H1 (cell line): ENCODE results near the gene LDLRAD4. TPM values are rescaled to one million over a fixed set of nuclear protein-coding genes. Genes with fewer than 3 reads are reported as not detected.

Source experiments
- CTCF ChIA-PET: fragments of 300-600 bp; sonication (Branson Sonifier 250); formaldehyde crosslinking; loops from one replicate; lab custom pipeline; 2021; ENCODE audit not compliant: partially characterized antibody; lab: Charles Lee
- POLR2A ChIA-PET: fragments of 300-600 bp; sonication (Branson Sonifier 250); formaldehyde crosslinking; loops from one replicate; lab custom pipeline; 2021; ENCODE audit warnings: inconsistent platforms; ENCODE audit not compliant: partially characterized antibody; lab: Charles Lee
- DNase-seq, 2 experiments: peaks; one replicate each; pipeline versions ENCODE4 v3.0.0 to v3.0.0-alpha.2; 2010 to 2022; ENCODE audit warnings: low spot score in 2 of 2, low read depth in 1 of 2, mixed read lengths in 1 of 2
- FAIRE-seq: peaks from 2 replicates; lab custom pipeline; 2011; peaks lifted over from hg19 to GRCh38; lab: Jason Lieb, UNC
- H2AFZ ChIP-seq: 2 replicates; pipeline ENCODE4 v1.8.1; 2012; ENCODE audit warnings: low read length, inconsistent platforms
- H2AK5ac ChIP-seq: 2 replicates; pipeline ENCODE4 v1.6.1; 2013; ENCODE audit warnings: low read depth, low read length
- H2BK120ac ChIP-seq: replicated peaks from 2 replicates; pipeline ENCODE3; 2013; ENCODE audit warnings: low read depth, low read length, inconsistent platforms
- H2BK12ac ChIP-seq: 2 replicates; pipeline ENCODE4 v1.6.1; 2013; ENCODE audit warnings: low read depth, low read length
- H2BK15ac ChIP-seq: 2 replicates; pipeline ENCODE4 v1.6.1; 2013; ENCODE audit warnings: low read length
- H2BK20ac ChIP-seq: 2 replicates; pipeline ENCODE4 v1.6.1; 2013; ENCODE audit warnings: low read length
- H2BK5ac ChIP-seq: 2 replicates; pipeline ENCODE4 v1.6.1; 2013; ENCODE audit warnings: low read depth, low read length
- H3K14ac ChIP-seq: 2 replicates; pipeline ENCODE4 v1.6.1; 2013; ENCODE audit warnings: inconsistent platforms; ENCODE audit not compliant: insufficient read length
- H3K18ac ChIP-seq: 2 replicates; pipeline ENCODE4 v1.6.1; 2013; ENCODE audit warnings: low read length; ENCODE audit errors: extremely low read depth
- H3K23ac ChIP-seq: 2 replicates; pipeline ENCODE4 v1.6.1; 2013; ENCODE audit warnings: inconsistent platforms; ENCODE audit not compliant: insufficient read length
- H3K23me2 ChIP-seq: 2 replicates; pipeline ENCODE4 v1.6.1; 2013; ENCODE audit warnings: low read depth, low read length
- H3K27ac ChIP-seq: 2 replicates; pipeline ENCODE4 v1.6.1; 2011; ENCODE audit warnings: low read depth, low read length, inconsistent platforms
- H3K27me3 ChIP-seq, 4 experiments: replicated peaks in 1 of 4; 1 replicate in 1 of 4; 2 replicates in 3 of 4; pipeline versions ENCODE4 v1.6.1 to v1.8.1; 2011 to 2013; ENCODE audit warnings: low read length in 3 of 4, mild to moderate bottlenecking in 3 of 4, inconsistent platforms in 2 of 4, mixed read lengths in 2 of 4, moderate library complexity in 1 of 4; ENCODE audit not compliant: control insufficient read depth in 3 of 4, insufficient read depth in 3 of 4; ENCODE audit errors: extremely low read depth in 1 of 4
- H3K36me3 ChIP-seq, 4 experiments: 2 replicates each; pipeline versions ENCODE4 v1.6.1 to v1.8.1; 2011 to 2013; ENCODE audit warnings: mild to moderate bottlenecking in 4 of 4, low read length in 3 of 4, moderate library complexity in 2 of 4, control low read depth in 1 of 4, inconsistent platforms in 1 of 4; ENCODE audit not compliant: insufficient read depth in 4 of 4, control insufficient read depth in 2 of 4
- H3K4ac ChIP-seq: replicated peaks from 2 replicates; pipeline ENCODE3; 2013; ENCODE audit warnings: low read length, low read depth, mixed read lengths, inconsistent platforms; ENCODE audit not compliant: insufficient read length
- H3K4me1 ChIP-seq, 4 experiments: replicated peaks in 1 of 4; 1 replicate in 1 of 4; 2 replicates in 3 of 4; pipeline versions ENCODE4 v1.6.1 to v1.8.1; 2011 to 2013; ENCODE audit warnings: low read length in 3 of 4, inconsistent platforms in 2 of 4, mixed read lengths in 1 of 4; ENCODE audit not compliant: insufficient read depth in 4 of 4, control insufficient read depth in 3 of 4
- H3K4me2 ChIP-seq, 2 experiments: 2 replicates each; pipeline versions ENCODE4 v1.6.1 to v1.8.1; 2011 to 2013; ENCODE audit warnings: low read depth in 2 of 2, low read length in 2 of 2, control low read depth in 1 of 2, inconsistent platforms in 1 of 2, mild to moderate bottlenecking in 1 of 2; ENCODE audit not compliant: insufficient read depth in 1 of 2
- H3K4me3 ChIP-seq, 4 experiments: fragments of 200-600, 300-600 bp in 1 of 4; sonication (generic), shearing (Covaris generic), sonication (Bioruptor Twin) in 1 of 4; 2 replicates each; pipeline versions ENCODE4 v1.5.1 to v1.8.1; 2011 to 2016; ENCODE audit warnings: low read length in 4 of 4, low read depth in 3 of 4, control low read depth in 2 of 4, inconsistent platforms in 2 of 4, mild to moderate bottlenecking in 2 of 4, mixed read lengths in 1 of 4, moderate library complexity in 1 of 4; ENCODE audit not compliant: insufficient read depth in 2 of 4; ENCODE audit errors: extremely low read depth in 1 of 4
- H3K56ac ChIP-seq: replicated peaks from 2 replicates; pipeline ENCODE3; 2013; ENCODE audit warnings: low read depth, mild to moderate bottlenecking, mixed read lengths, low read length, inconsistent platforms; ENCODE audit not compliant: insufficient read length
- H3K79me1 ChIP-seq: 2 replicates; pipeline ENCODE4 v1.6.1; 2013; ENCODE audit warnings: low read depth, low read length, control low read depth
- H3K79me2 ChIP-seq, 2 experiments: 2 replicates each; pipeline versions ENCODE4 v1.6.1 to v1.8.1; 2012 to 2013; ENCODE audit warnings: low read length in 2 of 2, mild to moderate bottlenecking in 2 of 2, inconsistent platforms in 1 of 2; ENCODE audit not compliant: insufficient read depth in 2 of 2, control insufficient read depth in 1 of 2
- H3K9ac ChIP-seq, 4 experiments: replicated peaks in 1 of 4; 1 replicate in 1 of 4; 2 replicates in 3 of 4; pipeline versions ENCODE4 v1.6.1 to v1.8.1; 2011 to 2013; ENCODE audit warnings: low read depth in 3 of 4, low read length in 3 of 4, control low read depth in 2 of 4, mild to moderate bottlenecking in 2 of 4, moderate library complexity in 2 of 4, inconsistent platforms in 1 of 4; ENCODE audit errors: extremely low read depth in 1 of 4
- H3K9me3 ChIP-seq, 2 experiments: 2 replicates each; pipeline versions ENCODE4 v1.6.1 to v1.8.1; 2012 to 2013; ENCODE audit warnings: mild to moderate bottlenecking in 2 of 2, moderate library complexity in 2 of 2, control low read depth in 1 of 2, inconsistent platforms in 1 of 2, low read depth in 1 of 2, low read length in 1 of 2, mixed read lengths in 1 of 2; ENCODE audit not compliant: insufficient read depth in 2 of 2
- H4K20me1 ChIP-seq, 2 experiments: replicated peaks in 1 of 2; 2 replicates each; pipeline versions ENCODE3 to v1.8.1; 2011 to 2013; ENCODE audit warnings: inconsistent platforms in 2 of 2, low read length in 2 of 2, mild to moderate bottlenecking in 1 of 2; ENCODE audit not compliant: insufficient read depth in 2 of 2, control insufficient read depth in 1 of 2
- H4K5ac ChIP-seq: 2 replicates; pipeline ENCODE4 v1.6.1; 2013; ENCODE audit warnings: low read length, low read depth, mixed read lengths, inconsistent platforms; ENCODE audit not compliant: insufficient read length
- H4K8ac ChIP-seq: 2 replicates; pipeline ENCODE4 v1.8.0; 2013; ENCODE audit warnings: mild to moderate bottlenecking, moderate library complexity, low read length, inconsistent platforms; ENCODE audit not compliant: insufficient read depth; ENCODE audit errors: extremely low read depth
- H4K91ac ChIP-seq: replicated peaks from 2 replicates; pipeline ENCODE3; 2013; ENCODE audit warnings: low read length, mixed read lengths, inconsistent platforms; ENCODE audit not compliant: insufficient read length
- BACH1 ChIP-seq: IDR thresholded peaks from 2 replicates; pipeline ENCODE4 v1.6.1; 2012; ENCODE audit warnings: low read length, improper control_type of control experiment
- CHD2 ChIP-seq: IDR thresholded peaks from 2 replicates; pipeline ENCODE4 v1.6.1; 2012; ENCODE audit warnings: low read length, improper control_type of control experiment
- CREB1 ChIP-seq: IDR thresholded peaks from 2 replicates; pipeline ENCODE4 v1.6.1; 2012; ENCODE audit warnings: inconsistent platforms
- NANOG ChIP-seq: IDR thresholded peaks from 2 replicates; pipeline ENCODE4 v1.6.1; 2011; ENCODE audit warnings: low read length, low read depth, mild to moderate bottlenecking, inconsistent platforms; ENCODE audit not compliant: insufficient read depth, poor library complexity, severe bottlenecking
- POLR2A ChIP-seq, 2 experiments: IDR thresholded peaks; 1 replicate in 1 of 2; 2 replicates in 1 of 2; pipeline ENCODE4 v1.6.1; 2011; ENCODE audit warnings: low read depth in 2 of 2, low read length in 2 of 2, mild to moderate bottlenecking in 2 of 2; ENCODE audit errors: control extremely low read depth in 1 of 2
- RBBP5 ChIP-seq: IDR thresholded peaks from 2 replicates; pipeline ENCODE4 v1.7.1; 2012; ENCODE audit warnings: low read depth, mild to moderate bottlenecking, inconsistent platforms, low read length, moderate library complexity, borderline replicate concordance
- TCF12 ChIP-seq: IDR thresholded peaks from 2 replicates; pipeline ENCODE4 v1.6.1; 2011; ENCODE audit warnings: low read depth, mild to moderate bottlenecking, low read length
- WGBS, 2 experiments: shearing (Covaris generic) in 1 of 2; methylation state at CpG; one replicate each; pipeline versions ENCODE4 v1.1.6 to v1.1.7; 2013 to 2015; ENCODE audit warnings: low lambda C conversion rate in 2 of 2, mixed read lengths in 2 of 2, inconsistent platforms in 1 of 2, low coverage in 1 of 2, missing lambda C conversion rate in 1 of 2; ENCODE audit not compliant: insufficient replicate concordance in 2 of 2, insufficient coverage in 1 of 2, insufficient read length in 1 of 2; ENCODE audit errors: extremely low coverage in 1 of 2, missing lambda C conversion rate in 1 of 2; 5-methylcytosine and 5-hydroxymethylcytosine counted together
- polyA plus RNA-seq, 7 experiments: library from polyadenylated mRNA; depleted of rRNA in 3 of 7; stranded (reverse) in 5 of 7; unstranded in 2 of 7; fragments of >200 nt in 5 of 7; fragments of 200-250 nt in 2 of 7; gene quantifications; 1 replicate in 5 of 7; 2 replicates in 1 of 7; 4 replicates in 1 of 7; pipeline versions ENCODE4 v1.2.1 to v1.2.3, GENCODE V29; 2011 to 2013; ENCODE audit warnings: missing spikeins in 2 of 7, mixed read lengths in 2 of 7
- total RNA-seq: library from RNA; stranded (reverse); fragmentation: NEBNext Ultra II Directional; extraction: Animal tissue kit (Norgen Biotek cat#: 25700); gene quantifications from 2 replicates; pipeline ENCODE4 v1.2.1, GENCODE V29; 2021

The LDLRAD4 gene
- total and polyA plus RNA-seq, 2 of the 8 experiments (the other 6 are each of a cell fraction or from before 2014, with no cell fraction given), result 0.77 to 1.4 TPM

- no peak overlapping the region for H2AFZ ChIP-seq
- H3K4ac ChIP-seq, result no peak overlapping the region
- no peaks in the 10 kb centered on the region for H3K23me2 ChIP-seq
- no peak overlapping the region for H3K4me3 ChIP-seq
- no peak overlapping the region for H2BK20ac ChIP-seq
- no peak overlapping the region for H3K23ac ChIP-seq
- TF ChIP-seq RBBP5 (no peak), CREB1 (no peak), TCF12 (no peak), POLR2A (IDR thresholded peaks at IDR 0.05; ENCODE audit: control extremely low read depth in 1 of 2, low read depth in 2 of 2, low read length in 2 of 2) (no peak), NANOG (no peak), CHD2 (no peak), BACH1 (no peak)
- H3K18ac ChIP-seq, result no peak overlapping the region
- H2BK15ac ChIP-seq, result no peak overlapping the region
- H3K27me3 ChIP-seq, result no peaks in the 10 kb centered on the region
- ChIA-PET POLR2A (no interaction called here), CTCF (interaction anchor here (0.7 to 1.9 kb wide), 2 partner anchors 69 to 76 kb away, joined by 3 to 10 read pairs; no protein-coding TSS in a partner anchor)
- H3K56ac ChIP-seq, result no peak overlapping the region
- H3K27ac ChIP-seq, result no peak overlapping the region
- no peak overlapping the region for H3K4me2 ChIP-seq
- peaks cover 0 to 5% (median 4%) of the 10 kb centered on the region in 4 experiments; a peak in 4 of 7 replicates for H3K4me1 ChIP-seq
- H2BK12ac ChIP-seq, result no peak overlapping the region
- FAIRE-seq (no peak), DNase-seq (no peak)
- H4K20me1 ChIP-seq, result no peaks in the 10 kb centered on the region
- no peak overlapping the region for H2AK5ac ChIP-seq
- 81% methylated on average over 2 of the region's 2 CpGs; no CpG with 5 or more reads in 1 of the 2 experiments for WGBS, 2 experiments
- no peaks in the 10 kb centered on the region for H3K9me3 ChIP-seq
- H2BK120ac ChIP-seq, result no peak overlapping the region
- no peak overlapping the region for H4K8ac ChIP-seq
- no peaks in the 10 kb centered on the region for H3K79me1 ChIP-seq
- H2BK5ac ChIP-seq, result no peak overlapping the region
- H3K36me3 ChIP-seq, result no peaks in the 10 kb centered on the region
- H3K14ac ChIP-seq, result no peak overlapping the region
- no peak overlapping the region for H4K5ac ChIP-seq
- H3K79me2 ChIP-seq, result no peaks in the 10 kb centered on the region
- no peak overlapping the region for H3K9ac ChIP-seq
- H4K91ac ChIP-seq, result no peak overlapping the region
Measured at GRCh38 chr18:13626544-13626908, 408.0 kb downstream of the LDLRAD4 start.
